Astrocyte (in vitro differentiated cells and primary cell): ENCODE results near the gene SMAP1.

Experiments used
- EZH2 ChIP-seq: IDR thresholded peaks from 2 replicates; pipeline ENCODE4 v1.6.1; 2012; ENCODE audit warnings: mild to moderate bottlenecking, low read length, inconsistent platforms; ENCODE audit not compliant: insufficient read depth
- TF ChIP-seq, protein P1 (sequence below): IDR thresholded peaks from 2 replicates; pipeline ENCODE4 v1.5.1; 2011; ENCODE audit warnings: low read depth, mild to moderate bottlenecking, inconsistent platforms, low read length, moderate library complexity; ENCODE audit not compliant: insufficient read depth

DNA sequence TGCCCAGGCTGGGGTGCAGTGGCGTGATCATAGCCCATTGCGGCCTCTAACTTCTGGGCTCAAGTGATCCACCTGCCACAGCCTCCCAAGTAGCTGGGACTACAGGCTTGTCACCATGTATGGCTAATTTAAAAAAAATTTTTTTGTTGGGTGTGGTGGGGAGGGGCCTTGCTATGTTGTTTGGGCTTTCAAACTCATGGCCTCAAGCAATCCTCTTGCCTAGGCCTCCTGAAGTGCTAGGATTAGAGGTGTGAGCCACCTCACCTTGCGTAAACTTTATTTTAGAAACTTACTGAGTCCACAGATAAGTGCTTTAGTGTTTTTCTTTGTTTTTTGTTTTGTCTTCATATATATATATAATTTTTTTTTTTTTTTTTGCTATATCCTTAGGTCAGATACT is 9.1 kb downstream of the SMAP1 start:
- TF ChIP-seq, protein P1, sequence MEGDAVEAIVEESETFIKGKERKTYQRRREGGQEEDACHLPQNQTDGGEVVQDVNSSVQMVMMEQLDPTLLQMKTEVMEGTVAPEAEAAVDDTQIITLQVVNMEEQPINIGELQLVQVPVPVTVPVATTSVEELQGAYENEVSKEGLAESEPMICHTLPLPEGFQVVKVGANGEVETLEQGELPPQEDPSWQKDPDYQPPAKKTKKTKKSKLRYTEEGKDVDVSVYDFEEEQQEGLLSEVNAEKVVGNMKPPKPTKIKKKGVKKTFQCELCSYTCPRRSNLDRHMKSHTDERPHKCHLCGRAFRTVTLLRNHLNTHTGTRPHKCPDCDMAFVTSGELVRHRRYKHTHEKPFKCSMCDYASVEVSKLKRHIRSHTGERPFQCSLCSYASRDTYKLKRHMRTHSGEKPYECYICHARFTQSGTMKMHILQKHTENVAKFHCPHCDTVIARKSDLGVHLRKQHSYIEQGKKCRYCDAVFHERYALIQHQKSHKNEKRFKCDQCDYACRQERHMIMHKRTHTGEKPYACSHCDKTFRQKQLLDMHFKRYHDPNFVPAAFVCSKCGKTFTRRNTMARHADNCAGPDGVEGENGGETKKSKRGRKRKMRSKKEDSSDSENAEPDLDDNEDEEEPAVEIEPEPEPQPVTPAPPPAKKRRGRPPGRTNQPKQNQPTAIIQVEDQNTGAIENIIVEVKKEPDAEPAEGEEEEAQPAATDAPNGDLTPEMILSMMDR = no peak
- TF ChIP-seq EZH2 = no peak
